Measurements from ENCODE around the gene ADAMTS2. TPM values are rescaled to one million over a fixed set of nuclear protein-coding genes. Genes with fewer than 3 reads are reported as not detected.

Gene ADAMTS2
- total and polyA plus RNA-seq, 2 experiments from 2014 or later = 1.6 to 8.1 TPM

DNA sequence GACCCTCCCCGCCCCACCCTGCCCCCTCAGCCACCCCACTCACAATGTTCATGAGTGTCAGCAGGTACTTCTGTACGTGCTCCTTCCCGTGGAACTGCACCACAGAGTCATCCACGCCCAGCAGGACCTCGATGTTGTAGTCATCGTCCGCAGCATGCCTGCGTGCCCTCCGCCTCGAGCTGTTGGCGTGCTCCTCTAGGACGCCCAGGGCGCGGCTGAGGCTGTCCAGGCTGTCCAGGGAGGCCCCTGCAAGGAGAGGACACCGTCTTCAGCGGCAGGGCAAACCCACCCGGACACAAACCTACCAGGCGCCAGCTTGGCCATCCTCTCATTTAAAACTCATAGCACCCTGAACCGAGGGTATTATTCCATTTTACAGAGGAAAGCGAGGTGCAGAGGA is 137.8 kb downstream of the ADAMTS2 start:
- H4K20me1 ChIP-seq (replicated peaks; ENCODE audit: insufficient read depth) = no peaks in the 10 kb centered on the region
- Mint-ChIP-seq H3K9me3 (no peaks in the 10 kb centered on the region), H3K4me1 (peaks cover 4% of the 10 kb centered on the region; the same call in 1 of the 3 replicates), H3K27ac (no peak overlapping the region), H3K4me3 (no peak overlapping the region), H3K27me3 (ENCODE audit: insufficient read depth, low read depth, poor library complexity) (peaks cover 4% of the 10 kb centered on the region), H3K36me3 (ENCODE audit: low read depth) (no peaks in the 10 kb centered on the region)
- no peaks in the 10 kb centered on the region for H3F3A ChIP-seq (replicated peaks; ENCODE audit: low read depth)
- DNase-seq (ENCODE audit: low spot score) (no peak), ATAC-seq (no peak)
- H3K27ac ChIP-seq (ENCODE audit: low read depth) = no peak overlapping the region
- no peak overlapping the region for H3K4me2 ChIP-seq
- no peaks in the 10 kb centered on the region for H3K36me3 ChIP-seq (ENCODE audit: insufficient read depth)
- H3K4me1 ChIP-seq (ENCODE audit: insufficient read depth) = 0 out of 2 replicates have a peak, but pooled peaks cover 4% of the 10 kb centered on the region
- no peak overlapping the region for H2AFZ ChIP-seq
- no peaks in the 10 kb centered on the region for H3K27me3 ChIP-seq (ENCODE audit: insufficient read depth)
- no peak overlapping the region for H3K4me3 ChIP-seq
- H3K9me2 ChIP-seq (ENCODE audit: insufficient read depth) = no peaks in the 10 kb centered on the region
- TF ChIP-seq EZH2phosphoT487 (IDR thresholded peaks at IDR 0.05; ENCODE audit: unreplicated experiment) = no peak
- no peak for TF ChIP-seq POLR2AphosphoS5 (IDR thresholded peaks at IDR 0.05; ENCODE audit: low read depth)
- TF ChIP-seq, protein P1, sequence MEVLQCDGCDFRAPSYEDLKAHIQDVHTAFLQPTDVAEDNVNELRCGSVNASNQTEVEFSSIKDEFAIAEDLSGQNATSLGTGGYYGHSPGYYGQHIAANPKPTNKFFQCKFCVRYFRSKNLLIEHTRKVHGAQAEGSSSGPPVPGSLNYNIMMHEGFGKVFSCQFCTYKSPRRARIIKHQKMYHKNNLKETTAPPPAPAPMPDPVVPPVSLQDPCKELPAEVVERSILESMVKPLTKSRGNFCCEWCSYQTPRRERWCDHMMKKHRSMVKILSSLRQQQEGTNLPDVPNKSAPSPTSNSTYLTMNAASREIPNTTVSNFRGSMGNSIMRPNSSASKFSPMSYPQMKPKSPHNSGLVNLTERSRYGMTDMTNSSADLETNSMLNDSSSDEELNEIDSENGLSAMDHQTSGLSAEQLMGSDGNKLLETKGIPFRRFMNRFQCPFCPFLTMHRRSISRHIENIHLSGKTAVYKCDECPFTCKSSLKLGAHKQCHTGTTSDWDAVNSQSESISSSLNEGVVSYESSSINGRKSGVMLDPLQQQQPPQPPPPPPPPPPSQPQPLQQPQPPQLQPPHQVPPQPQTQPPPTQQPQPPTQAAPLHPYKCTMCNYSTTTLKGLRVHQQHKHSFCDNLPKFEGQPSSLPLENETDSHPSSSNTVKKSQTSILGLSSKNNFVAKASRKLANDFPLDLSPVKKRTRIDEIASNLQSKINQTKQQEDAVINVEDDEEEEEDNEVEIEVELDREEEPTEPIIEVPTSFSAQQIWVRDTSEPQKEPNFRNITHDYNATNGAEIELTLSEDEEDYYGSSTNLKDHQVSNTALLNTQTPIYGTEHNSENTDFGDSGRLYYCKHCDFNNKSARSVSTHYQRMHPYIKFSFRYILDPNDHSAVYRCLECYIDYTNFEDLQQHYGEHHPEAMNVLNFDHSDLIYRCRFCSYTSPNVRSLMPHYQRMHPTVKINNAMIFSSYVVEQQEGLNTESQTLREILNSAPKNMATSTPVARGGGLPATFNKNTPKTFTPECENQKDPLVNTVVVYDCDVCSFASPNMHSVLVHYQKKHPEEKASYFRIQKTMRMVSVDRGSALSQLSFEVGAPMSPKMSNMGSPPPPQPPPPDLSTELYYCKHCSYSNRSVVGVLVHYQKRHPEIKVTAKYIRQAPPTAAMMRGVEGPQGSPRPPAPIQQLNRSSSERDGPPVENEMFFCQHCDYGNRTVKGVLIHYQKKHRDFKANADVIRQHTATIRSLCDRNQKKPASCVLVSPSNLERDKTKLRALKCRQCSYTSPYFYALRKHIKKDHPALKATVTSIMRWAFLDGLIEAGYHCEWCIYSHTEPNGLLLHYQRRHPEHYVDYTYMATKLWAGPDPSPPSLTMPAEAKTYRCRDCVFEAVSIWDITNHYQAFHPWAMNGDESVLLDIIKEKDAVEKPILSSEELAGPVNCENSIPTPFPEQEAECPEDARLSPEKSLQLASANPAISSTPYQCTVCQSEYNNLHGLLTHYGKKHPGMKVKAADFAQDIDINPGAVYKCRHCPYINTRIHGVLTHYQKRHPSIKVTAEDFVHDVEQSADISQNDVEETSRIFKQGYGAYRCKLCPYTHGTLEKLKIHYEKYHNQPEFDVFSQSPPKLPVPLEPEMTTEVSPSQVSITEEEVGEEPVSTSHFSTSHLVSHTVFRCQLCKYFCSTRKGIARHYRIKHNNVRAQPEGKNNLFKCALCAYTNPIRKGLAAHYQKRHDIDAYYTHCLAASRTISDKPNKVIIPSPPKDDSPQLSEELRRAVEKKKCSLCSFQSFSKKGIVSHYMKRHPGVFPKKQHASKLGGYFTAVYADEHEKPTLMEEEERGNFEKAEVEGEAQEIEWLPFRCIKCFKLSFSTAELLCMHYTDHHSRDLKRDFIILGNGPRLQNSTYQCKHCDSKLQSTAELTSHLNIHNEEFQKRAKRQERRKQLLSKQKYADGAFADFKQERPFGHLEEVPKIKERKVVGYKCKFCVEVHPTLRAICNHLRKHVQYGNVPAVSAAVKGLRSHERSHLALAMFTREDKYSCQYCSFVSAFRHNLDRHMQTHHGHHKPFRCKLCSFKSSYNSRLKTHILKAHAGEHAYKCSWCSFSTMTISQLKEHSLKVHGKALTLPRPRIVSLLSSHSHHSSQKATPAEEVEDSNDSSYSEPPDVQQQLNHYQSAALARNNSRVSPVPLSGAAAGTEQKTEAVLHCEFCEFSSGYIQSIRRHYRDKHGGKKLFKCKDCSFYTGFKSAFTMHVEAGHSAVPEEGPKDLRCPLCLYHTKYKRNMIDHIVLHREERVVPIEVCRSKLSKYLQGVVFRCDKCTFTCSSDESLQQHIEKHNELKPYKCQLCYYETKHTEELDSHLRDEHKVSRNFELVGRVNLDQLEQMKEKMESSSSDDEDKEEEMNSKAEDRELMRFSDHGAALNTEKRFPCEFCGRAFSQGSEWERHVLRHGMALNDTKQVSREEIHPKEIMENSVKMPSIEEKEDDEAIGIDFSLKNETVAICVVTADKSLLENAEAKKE (CRISPR knock-in tag; IDR thresholded peaks at IDR 0.05) = no peak
- no peak for TF ChIP-seq CREB1 (CRISPR knock-in tag; IDR thresholded peaks at IDR 0.05; ENCODE audit: low read depth)
- no peak for TF ChIP-seq JUNB (IDR thresholded peaks at IDR 0.05; ENCODE audit: unreplicated experiment)
- TF ChIP-seq ZNF331 (CRISPR knock-in tag; IDR thresholded peaks at IDR 0.05; ENCODE audit: low read depth) = no peak
- TF ChIP-seq NANOG (IDR thresholded peaks at IDR 0.05; ENCODE audit: borderline replicate concordance) = no peak
- TF ChIP-seq, protein P2, sequence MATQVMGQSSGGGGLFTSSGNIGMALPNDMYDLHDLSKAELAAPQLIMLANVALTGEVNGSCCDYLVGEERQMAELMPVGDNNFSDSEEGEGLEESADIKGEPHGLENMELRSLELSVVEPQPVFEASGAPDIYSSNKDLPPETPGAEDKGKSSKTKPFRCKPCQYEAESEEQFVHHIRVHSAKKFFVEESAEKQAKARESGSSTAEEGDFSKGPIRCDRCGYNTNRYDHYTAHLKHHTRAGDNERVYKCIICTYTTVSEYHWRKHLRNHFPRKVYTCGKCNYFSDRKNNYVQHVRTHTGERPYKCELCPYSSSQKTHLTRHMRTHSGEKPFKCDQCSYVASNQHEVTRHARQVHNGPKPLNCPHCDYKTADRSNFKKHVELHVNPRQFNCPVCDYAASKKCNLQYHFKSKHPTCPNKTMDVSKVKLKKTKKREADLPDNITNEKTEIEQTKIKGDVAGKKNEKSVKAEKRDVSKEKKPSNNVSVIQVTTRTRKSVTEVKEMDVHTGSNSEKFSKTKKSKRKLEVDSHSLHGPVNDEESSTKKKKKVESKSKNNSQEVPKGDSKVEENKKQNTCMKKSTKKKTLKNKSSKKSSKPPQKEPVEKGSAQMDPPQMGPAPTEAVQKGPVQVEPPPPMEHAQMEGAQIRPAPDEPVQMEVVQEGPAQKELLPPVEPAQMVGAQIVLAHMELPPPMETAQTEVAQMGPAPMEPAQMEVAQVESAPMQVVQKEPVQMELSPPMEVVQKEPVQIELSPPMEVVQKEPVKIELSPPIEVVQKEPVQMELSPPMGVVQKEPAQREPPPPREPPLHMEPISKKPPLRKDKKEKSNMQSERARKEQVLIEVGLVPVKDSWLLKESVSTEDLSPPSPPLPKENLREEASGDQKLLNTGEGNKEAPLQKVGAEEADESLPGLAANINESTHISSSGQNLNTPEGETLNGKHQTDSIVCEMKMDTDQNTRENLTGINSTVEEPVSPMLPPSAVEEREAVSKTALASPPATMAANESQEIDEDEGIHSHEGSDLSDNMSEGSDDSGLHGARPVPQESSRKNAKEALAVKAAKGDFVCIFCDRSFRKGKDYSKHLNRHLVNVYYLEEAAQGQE (IDR thresholded peaks at IDR 0.05; ENCODE audit: unreplicated experiment) = no peak
- no peak for TF ChIP-seq STAT1 (IDR thresholded peaks at IDR 0.05; ENCODE audit: unreplicated experiment)
- no peak for TF ChIP-seq ZNF114 (CRISPR knock-in tag; IDR thresholded peaks at IDR 0.05)
- no peak for TF ChIP-seq EZH2 (IDR thresholded peaks at IDR 0.05; ENCODE audit: low read depth, unreplicated experiment)
- TF ChIP-seq, protein P3, sequence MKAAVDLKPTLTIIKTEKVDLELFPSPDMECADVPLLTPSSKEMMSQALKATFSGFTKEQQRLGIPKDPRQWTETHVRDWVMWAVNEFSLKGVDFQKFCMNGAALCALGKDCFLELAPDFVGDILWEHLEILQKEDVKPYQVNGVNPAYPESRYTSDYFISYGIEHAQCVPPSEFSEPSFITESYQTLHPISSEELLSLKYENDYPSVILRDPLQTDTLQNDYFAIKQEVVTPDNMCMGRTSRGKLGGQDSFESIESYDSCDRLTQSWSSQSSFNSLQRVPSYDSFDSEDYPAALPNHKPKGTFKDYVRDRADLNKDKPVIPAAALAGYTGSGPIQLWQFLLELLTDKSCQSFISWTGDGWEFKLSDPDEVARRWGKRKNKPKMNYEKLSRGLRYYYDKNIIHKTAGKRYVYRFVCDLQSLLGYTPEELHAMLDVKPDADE (IDR thresholded peaks at IDR 0.05) = no peak
- TF ChIP-seq, protein P4, sequence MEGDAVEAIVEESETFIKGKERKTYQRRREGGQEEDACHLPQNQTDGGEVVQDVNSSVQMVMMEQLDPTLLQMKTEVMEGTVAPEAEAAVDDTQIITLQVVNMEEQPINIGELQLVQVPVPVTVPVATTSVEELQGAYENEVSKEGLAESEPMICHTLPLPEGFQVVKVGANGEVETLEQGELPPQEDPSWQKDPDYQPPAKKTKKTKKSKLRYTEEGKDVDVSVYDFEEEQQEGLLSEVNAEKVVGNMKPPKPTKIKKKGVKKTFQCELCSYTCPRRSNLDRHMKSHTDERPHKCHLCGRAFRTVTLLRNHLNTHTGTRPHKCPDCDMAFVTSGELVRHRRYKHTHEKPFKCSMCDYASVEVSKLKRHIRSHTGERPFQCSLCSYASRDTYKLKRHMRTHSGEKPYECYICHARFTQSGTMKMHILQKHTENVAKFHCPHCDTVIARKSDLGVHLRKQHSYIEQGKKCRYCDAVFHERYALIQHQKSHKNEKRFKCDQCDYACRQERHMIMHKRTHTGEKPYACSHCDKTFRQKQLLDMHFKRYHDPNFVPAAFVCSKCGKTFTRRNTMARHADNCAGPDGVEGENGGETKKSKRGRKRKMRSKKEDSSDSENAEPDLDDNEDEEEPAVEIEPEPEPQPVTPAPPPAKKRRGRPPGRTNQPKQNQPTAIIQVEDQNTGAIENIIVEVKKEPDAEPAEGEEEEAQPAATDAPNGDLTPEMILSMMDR (conservative IDR thresholded peaks at IDR 0.05; ENCODE audit: low read depth in 2 of 2) = no peak
- no peaks in the 10 kb centered on the region for H3K79me2 ChIP-seq (replicated peaks; ENCODE audit: insufficient read depth)

All from GM23338 (cell line).